SK-N-DZ (cell line): ENCODE data around the gene CCL22.

Source experiments
- DNase-seq: peaks from one replicate; pipeline ENCODE4 v3.0.0-alpha.2; 2015; ENCODE audit warnings: low spot score

The CCL22 gene

GRCh38 chr16:57376313-57376818, 17.8 kb downstream of the CCL22 start:
- no peak for DNase-seq

- DNase-seq, result peak; percentile 74
These were observed 18.7 kb downstream of the CCL22 start for GRCh38 chr16:57377080-57377841.

- no peak for DNase-seq
These were observed 21.0 kb downstream of the CCL22 start for GRCh38 chr16:57379579-57379978.

- no peak for DNase-seq
These were observed 22.3 kb downstream of the CCL22 start for GRCh38 chr16:57380671-57381462.

- DNase-seq, result no peak
These were observed 23.4 kb downstream of the CCL22 start for GRCh38 chr16:57381791-57382534.

- peak; percentile 45 for DNase-seq
These were observed 24.1 kb downstream of the CCL22 start for GRCh38 chr16:57382535-57383275.

GRCh38 chr16:57383276-57384247, 25.0 kb downstream of the CCL22 start:
- DNase-seq, result peak; percentile 42

GRCh38 chr16:57384248-57385070, 25.9 kb downstream of the CCL22 start:
- no peak for DNase-seq

- DNase-seq, result no peak
These were observed 26.5 kb downstream of the CCL22 start for GRCh38 chr16:57385083-57385482.

- peak; percentile 40 for DNase-seq
These were observed 27.9 kb downstream of the CCL22 start for GRCh38 chr16:57386381-57386951.

- no peak for DNase-seq
These were observed 29.2 kb downstream of the CCL22 start for GRCh38 chr16:57387598-57388354.

- DNase-seq, result no peak
These were observed 29.9 kb downstream of the CCL22 start for GRCh38 chr16:57388359-57389086.

GRCh38 chr16:57389087-57389468, 30.5 kb downstream of the CCL22 start:
- no peak for DNase-seq

GRCh38 chr16:57390636-57391295, 32.2 kb downstream of the CCL22 start:
- DNase-seq, result no peak

GRCh38 chr16:57391300-57391699, 32.7 kb downstream of the CCL22 start:
- no peak for DNase-seq

- DNase-seq, result no peak
These were observed 33.1 kb downstream of the CCL22 start for GRCh38 chr16:57391708-57392107.

GRCh38 chr16:57392694-57393093, 34.1 kb downstream of the CCL22 start:
- DNase-seq, result no peak
